Measurements from ENCODE around the gene IDS.

Gene IDS

DNA sequence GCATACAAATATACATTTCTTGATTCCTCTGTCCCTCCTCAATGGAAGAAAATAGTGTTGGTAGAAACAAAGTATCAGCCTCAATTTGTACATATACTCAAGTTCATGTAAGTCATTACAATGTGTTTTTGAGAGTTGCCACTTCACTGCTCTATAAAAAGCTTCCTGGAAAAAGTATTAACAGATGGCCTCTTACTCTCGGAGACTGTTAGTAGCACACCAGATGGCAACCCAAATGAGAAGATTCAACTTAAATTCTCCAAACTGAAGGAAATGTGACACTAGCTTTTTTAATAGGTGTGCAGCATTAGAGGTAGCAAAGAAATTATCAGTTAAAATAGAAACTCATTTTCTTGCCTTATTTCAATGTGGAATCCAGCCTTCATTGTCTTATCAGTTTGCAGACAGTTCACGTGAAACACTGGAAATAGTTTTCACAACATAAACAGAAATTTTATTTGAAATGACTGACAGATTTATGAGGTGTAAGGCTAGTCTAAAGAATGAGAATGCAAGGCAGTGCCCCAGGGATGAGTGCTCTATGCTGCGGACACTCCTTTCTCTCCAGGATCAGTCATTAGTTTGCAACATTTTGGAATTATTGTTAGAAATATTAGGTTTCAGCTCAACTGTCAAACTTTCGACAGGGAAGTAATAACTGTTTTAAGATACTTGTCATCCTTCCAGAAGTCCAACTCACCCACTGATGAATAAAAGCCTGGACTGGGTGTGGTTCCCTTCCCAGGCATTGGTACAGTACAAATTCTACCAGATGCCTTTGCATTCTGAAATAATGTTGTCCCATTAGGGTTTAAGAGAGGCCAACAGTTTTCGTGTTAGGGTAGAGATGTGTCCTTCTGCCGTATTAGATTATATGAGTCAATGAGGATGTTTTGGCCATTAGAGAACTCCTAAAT, 50.9 kb downstream of the IDS start:
- no peak for DNase-seq

DNA sequence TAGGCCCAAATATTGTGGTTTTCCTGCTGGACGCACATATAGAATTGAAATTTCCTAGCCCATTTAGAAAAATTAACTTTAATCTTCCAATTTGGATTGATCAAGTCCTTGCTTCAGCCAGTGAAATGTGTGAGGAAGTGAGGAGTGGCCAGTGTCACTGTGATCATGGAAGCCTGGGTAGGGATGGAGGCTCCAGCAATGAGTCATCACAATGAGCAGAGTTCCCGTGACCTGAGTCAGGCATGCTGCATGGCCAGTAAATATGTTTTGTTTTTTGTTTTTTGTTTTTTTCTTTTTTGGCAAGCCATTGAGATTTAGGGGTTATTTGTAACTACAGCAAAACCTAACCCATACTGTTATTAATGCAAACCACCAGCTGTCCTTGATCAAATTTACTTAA, 52.1 kb downstream of the IDS start:
- no peak for DNase-seq

DNA sequence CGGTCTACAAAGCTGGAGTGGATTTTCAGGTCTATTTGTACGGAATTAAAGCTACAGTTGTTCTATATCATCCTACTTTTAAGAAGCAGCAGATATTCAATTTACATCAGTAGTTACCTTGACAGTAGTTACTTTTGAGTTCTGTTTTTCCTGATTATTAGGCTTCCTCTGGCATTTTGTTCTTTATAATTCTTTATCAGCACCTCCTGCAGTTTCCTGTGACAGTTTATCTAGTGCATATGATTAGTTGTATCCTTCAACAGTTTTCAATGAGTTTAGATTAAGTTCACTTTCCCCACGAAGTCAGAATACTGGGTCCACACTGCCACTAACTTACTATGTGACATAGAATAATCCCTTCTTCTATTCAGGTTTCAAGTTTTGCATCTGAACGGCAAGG, 71.7 kb downstream of the IDS start:
- DNase-seq = no peak

DNA sequence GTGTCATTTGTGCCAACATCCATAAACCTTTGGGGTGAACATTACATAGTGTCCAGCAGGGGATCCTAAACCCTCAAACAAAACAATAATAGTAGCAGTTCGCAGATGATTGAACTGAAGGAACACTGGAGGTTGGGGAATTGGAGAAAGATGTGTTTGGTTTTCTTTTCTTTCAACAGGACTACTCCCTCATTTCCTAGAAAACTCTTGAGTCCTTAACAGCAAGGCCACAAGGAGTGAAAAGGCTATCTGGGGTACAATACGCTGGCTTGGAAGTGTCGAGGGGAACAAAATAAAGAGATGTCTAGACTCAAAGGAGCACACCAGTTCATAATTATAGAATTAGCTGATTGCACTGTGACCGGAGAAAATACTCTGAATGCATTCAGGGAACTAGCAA, 72.1 kb downstream of the IDS start:
- DNase-seq = no peak

All from stimulated activated CD4-positive, alpha-beta T cell treated with anti-CD3 and anti-CD28 coated beads, Interleukin-4, amount 100 ng/mL, for 4 hours (primary cell).